Measurements from ENCODE around the gene HTT-AS.

HTT-AS gene

GRCh38 chr4:3017504-3017903, 56.8 kb downstream of the HTT-AS start:
- Histone ChIP-seq H3K9me3 (ENCODE audit: insufficient read depth, low read depth, low read length) (no peaks in the 10 kb centered on the region), H3F3A (ENCODE audit: low read depth) (no peaks in the 10 kb centered on the region), H2AFZ (ENCODE audit: low read length) (no peak overlapping the region), H3K4me2 (ENCODE audit: low read depth, low read length, poor library complexity, severe bottlenecking) (no peak overlapping the region), H3K4me3 (ENCODE audit: low read length, poor library complexity, severe bottlenecking) (no peak overlapping the region), H3K36me3 (ENCODE audit: insufficient read depth, low read length) (no peaks in the 10 kb centered on the region), H3K79me2 (ENCODE audit: insufficient read depth, low read length) (no peaks in the 10 kb centered on the region), H3K9me2 (replicated peaks; ENCODE audit: low read depth, low read length) (no peaks in the 10 kb centered on the region), H3K4me1 (ENCODE audit: insufficient read depth, low read length, poor library complexity, severe bottlenecking) (no peaks in the 10 kb centered on the region), H4K20me1 (ENCODE audit: insufficient read depth, low read length, poor library complexity, severe bottlenecking) (no peaks in the 10 kb centered on the region), H3K9ac (ENCODE audit: low read depth, low read length, poor library complexity, severe bottlenecking) (no peak overlapping the region), H3K27me3 (ENCODE audit: insufficient read depth, low read length, poor library complexity, severe bottlenecking) (no peaks in the 10 kb centered on the region)
- TF ChIP-seq CTCF (conservative IDR thresholded peaks at IDR 0.05; ENCODE audit: low read length) (no peak), EZH2phosphoT487 (IDR thresholded peaks at IDR 0.05; ENCODE audit: borderline replicate concordance) (no peak)

GRCh38 chr4:3016961-3017360, 57.4 kb downstream of the HTT-AS start:
- Histone ChIP-seq H3K36me3 (ENCODE audit: insufficient read depth, low read length) (no peaks in the 10 kb centered on the region), H3K4me3 (ENCODE audit: low read length, poor library complexity, severe bottlenecking) (no peak overlapping the region), H3K4me2 (ENCODE audit: low read depth, low read length, poor library complexity, severe bottlenecking) (no peak overlapping the region), H3K4me1 (ENCODE audit: insufficient read depth, low read length, poor library complexity, severe bottlenecking) (no peaks in the 10 kb centered on the region), H4K20me1 (ENCODE audit: insufficient read depth, low read length, poor library complexity, severe bottlenecking) (no peaks in the 10 kb centered on the region), H3K79me2 (ENCODE audit: insufficient read depth, low read length) (no peaks in the 10 kb centered on the region), H3F3A (ENCODE audit: low read depth) (no peaks in the 10 kb centered on the region), H3K9me3 (ENCODE audit: insufficient read depth, low read depth, low read length) (no peaks in the 10 kb centered on the region), H3K9me2 (replicated peaks; ENCODE audit: low read depth, low read length) (no peaks in the 10 kb centered on the region), H3K9ac (ENCODE audit: low read depth, low read length, poor library complexity, severe bottlenecking) (no peak overlapping the region), H2AFZ (ENCODE audit: low read length) (no peak overlapping the region), H3K27me3 (ENCODE audit: insufficient read depth, low read length, poor library complexity, severe bottlenecking) (no peaks in the 10 kb centered on the region)
- no peak for TF ChIP-seq EZH2phosphoT487 (IDR thresholded peaks at IDR 0.05; ENCODE audit: borderline replicate concordance)
- no peak for TF ChIP-seq CTCF (conservative IDR thresholded peaks at IDR 0.05; ENCODE audit: low read length)

GRCh38 chr4:3013839-3014350, 60.4 kb downstream of the HTT-AS start:
- H3K27me3 ChIP-seq (ENCODE audit: insufficient read depth, low read length, poor library complexity, severe bottlenecking) = no peaks in the 10 kb centered on the region
- H4K20me1 ChIP-seq (ENCODE audit: insufficient read depth, low read length, poor library complexity, severe bottlenecking) = no peaks in the 10 kb centered on the region
- H2AFZ ChIP-seq (ENCODE audit: low read length) = no peak overlapping the region
- no peaks in the 10 kb centered on the region for H3K36me3 ChIP-seq (ENCODE audit: insufficient read depth, low read length)
- no peak overlapping the region for H3K9ac ChIP-seq (ENCODE audit: low read depth, low read length, poor library complexity, severe bottlenecking)
- TF ChIP-seq CTCF (conservative IDR thresholded peaks at IDR 0.05; ENCODE audit: low read length) (no peak), EZH2phosphoT487 (IDR thresholded peaks at IDR 0.05; ENCODE audit: borderline replicate concordance) (no peak)
- H3K9me2 ChIP-seq (replicated peaks; ENCODE audit: low read depth, low read length) = no peaks in the 10 kb centered on the region
- no peak overlapping the region for H3K4me3 ChIP-seq (ENCODE audit: low read length, poor library complexity, severe bottlenecking)
- H3K4me2 ChIP-seq (ENCODE audit: low read depth, low read length, poor library complexity, severe bottlenecking) = no peak overlapping the region
- H3F3A ChIP-seq (ENCODE audit: low read depth) = no peaks in the 10 kb centered on the region
- no peaks in the 10 kb centered on the region for H3K79me2 ChIP-seq (ENCODE audit: insufficient read depth, low read length)
- no peaks in the 10 kb centered on the region for H3K4me1 ChIP-seq (ENCODE audit: insufficient read depth, low read length, poor library complexity, severe bottlenecking)
- no peaks in the 10 kb centered on the region for H3K9me3 ChIP-seq (ENCODE audit: insufficient read depth, low read depth, low read length)

Data from Loucy (cell line).